ENCODE results near the gene CCDC102A.

The CCDC102A gene

GRCh38 chr16:57517397-57518367, 18.7 kb downstream of the CCDC102A start:
- DNase-seq = no peak

- DNase-seq = no peak
Measured at GRCh38 chr16:57516773-57517172, 19.6 kb downstream of the CCDC102A start.

- DNase-seq = no peak
Measured at GRCh38 chr16:57516176-57516725, 20.1 kb downstream of the CCDC102A start.

GRCh38 chr16:57514791-57515600, 21.4 kb downstream of the CCDC102A start:
- no peak for DNase-seq

DNA sequence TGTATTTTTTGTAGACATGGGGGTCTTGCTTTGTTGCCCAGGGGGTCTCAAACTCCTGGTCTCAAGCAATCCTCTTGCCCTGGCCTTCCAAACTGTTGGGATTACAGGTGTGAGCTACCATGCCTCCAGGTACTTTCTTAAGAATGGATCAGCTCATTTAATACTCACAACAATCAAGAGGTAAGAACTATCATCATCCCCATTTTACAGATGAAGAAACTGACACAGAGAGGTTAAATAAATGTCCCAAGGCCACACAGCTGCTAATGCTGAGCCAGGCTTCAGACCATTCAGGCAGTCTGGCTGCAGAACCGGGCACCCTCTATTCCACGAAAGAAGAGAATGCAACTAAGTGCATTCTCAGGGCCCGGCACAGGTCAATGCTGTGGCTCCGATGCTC, 22.0 kb downstream of the CCDC102A start:
- DNase-seq = no peak

DNA sequence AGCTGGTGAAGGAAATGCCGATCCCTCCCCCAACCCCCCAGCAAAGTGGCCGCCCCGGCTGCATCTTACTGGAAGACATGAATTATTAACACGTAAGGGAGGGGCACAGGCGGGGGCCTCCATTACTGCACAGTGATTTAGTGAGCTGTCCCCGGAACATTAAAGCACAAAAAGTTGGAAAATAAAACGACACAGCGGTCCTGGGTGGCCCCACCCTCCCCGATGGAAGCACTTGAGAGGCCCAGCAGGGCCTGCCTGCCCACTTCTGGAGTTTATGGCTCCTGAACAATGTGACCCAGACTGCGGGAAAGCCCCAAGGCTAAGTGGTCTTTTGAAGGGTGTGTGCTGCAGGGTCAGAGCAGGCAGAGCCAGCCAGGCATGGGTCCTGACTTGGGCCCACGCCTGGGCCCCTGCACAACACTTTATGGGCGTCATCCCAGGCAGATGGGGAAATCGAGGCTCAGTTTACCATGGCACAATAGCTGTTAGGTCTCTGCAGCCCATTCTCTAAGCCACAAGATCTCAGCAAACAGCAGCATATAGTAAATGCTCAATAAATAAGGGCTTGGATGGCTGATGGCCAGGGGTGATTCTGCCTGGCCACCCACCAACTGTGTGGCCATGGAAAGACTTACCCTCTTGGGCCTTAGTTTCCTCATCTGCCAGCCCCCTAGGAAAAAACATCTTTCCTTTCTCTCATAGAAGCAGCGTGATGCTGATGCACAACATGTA, 22.8 kb downstream of the CCDC102A start:
- DNase-seq = peak; percentile 39

- DNase-seq = no peak
Measured at GRCh38 chr16:57512296-57513001, 23.9 kb downstream of the CCDC102A start.

DNA sequence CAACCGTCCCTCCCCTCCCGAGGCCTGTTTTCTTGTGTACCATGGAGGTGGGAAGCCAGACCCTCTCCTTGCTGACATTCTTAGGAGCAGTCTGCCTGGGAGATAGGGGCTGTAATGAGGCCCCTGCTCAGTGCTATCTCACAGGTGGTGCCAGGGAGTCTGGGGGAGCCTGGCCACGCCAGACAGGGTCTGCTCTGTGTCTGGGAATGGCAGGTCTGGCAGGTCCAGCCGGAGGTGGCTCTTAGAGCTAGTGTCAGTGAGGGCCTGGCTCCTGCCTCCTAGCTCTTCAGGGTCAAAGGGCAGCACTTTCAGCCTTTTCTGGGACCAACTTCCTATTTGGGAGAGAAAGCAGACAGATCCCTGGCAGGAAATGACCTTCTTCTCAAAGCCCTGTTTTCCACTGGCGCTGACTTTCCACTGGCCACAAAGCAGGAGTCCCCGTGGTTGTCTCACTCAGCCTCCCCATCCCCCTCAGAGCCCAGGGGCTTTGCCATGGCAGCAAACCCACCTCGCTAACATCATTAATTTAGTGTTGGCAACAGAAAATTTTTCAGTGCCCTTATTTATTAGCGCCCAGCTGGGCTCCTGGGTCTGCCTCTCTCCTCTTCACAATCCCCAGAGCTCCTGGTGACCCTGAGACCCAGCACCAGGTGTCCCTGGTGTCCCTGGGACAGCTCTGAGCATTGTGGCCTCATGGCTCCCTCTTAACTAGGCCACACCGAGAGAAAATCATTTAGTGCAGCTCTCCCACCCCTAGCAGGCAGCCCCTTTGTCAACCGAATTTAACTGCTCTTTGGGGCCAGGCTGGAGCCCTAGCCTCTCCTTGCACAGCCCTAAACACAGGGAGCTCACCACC, 26.1 kb downstream of the CCDC102A start:
- DNase-seq = no peak

- DNase-seq = no peak
Measured at GRCh38 chr16:57509231-57509923, 27.0 kb downstream of the CCDC102A start.

- DNase-seq = no peak
Measured at GRCh38 chr16:57508035-57508425, 28.3 kb downstream of the CCDC102A start.

DNA sequence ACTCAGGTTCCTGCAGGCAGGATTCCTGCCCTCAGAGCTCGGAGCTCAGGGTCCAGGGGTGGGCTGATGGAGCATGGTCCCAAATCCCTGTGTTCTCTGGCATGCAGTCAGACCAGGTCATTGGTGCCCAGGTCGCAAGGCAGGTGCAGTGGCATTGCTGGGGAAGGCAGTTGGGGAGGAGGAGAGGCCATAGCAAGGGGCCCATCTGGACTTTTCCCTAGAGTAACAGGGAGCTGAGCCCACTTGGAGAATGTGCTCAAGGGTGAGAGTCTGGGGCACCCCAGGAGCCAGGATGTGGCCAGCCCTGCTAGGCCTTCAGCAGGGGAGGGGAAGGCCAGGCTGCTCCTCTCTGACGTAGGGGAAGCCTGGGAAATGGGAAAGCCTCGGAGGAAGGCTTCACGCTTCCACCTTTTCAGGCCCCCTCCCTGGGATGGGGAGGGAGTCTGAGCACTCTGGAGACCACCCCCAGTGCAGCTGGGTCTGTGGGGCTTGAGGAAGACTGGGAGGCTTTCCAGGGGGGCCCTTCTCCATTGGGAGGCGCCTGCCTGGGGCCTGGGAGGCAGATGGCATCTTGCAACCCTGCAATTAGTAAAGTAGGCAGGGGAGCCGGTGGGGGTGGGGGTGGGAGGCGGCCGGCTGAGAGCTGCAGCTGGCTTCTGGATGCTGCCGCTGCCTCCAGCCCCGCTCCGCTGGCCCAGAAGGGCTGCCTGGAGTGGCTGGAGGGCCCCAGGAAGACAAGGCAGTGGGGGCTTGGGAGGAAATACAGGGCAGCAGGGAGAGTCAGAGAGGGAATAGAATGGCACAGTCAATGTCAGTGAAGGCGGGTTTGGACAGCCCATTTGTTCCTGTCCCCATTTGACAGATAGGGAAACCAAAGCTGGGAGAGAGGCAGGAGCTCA, 29.0 kb downstream of the CCDC102A start:
- peak; percentile 26 for DNase-seq

GRCh38 chr16:57505169-57505568, 31.2 kb downstream of the CCDC102A start:
- DNase-seq = no peak

GRCh38 chr16:57504491-57504890, 31.9 kb downstream of the CCDC102A start:
- no peak for DNase-seq

DNA sequence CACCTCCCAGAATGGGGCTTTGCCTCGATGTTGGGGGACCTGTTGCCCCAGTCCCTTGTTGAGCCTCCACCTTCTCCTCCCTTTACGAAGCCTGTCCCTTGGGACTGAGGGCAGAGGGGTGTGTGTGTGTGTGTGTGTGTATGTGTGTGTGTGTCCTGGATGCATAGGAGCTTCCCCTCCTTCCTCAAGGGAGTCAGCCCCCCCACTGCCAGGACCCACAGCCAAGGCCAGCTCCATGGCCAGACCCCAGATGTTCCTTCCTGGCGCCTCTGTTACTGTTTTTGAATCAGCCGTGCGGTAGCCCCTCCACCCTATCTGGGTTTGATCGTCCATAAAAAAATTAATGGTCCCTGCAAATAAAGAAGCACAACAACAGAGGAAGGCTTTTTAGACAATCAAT, 32.4 kb downstream of the CCDC102A start:
- no peak for DNase-seq

GRCh38 chr16:57503366-57503765, 33.0 kb downstream of the CCDC102A start:
- DNase-seq = peak; percentile 96

DNA sequence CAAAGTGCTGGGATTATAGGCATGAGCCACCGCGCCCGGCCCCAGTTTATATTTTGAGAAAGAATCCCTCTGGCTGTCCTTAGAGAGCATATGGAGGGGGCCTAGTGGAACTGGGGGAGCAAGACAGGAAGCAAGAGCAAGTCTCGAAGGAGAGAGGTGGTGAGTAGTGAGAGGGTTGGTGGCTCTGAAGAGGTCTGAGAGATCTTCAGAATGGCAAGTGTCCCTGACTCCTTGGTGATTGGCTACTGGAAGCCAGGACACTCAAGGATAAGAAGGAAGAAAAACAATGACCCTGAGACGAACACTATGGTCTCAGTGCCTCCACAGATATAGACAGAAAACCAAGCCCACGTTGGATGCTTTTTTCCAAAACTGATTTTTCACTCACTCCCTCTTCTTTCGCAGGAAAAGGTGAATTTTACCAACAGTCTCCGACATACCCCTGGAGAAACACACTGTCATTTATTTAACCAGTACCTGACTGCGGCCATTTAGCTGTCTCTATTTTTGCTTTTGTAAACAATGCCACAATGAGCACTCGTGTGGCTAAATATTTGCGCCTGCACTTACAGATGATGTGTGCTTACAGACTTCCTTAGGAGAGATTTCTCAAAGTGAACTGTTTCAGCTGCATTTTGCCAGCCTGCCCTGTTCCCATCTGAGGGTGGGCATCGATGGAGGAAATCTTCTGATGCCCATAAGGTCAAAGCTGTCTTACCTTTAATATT, 34.2 kb downstream of the CCDC102A start:
- DNase-seq = peak; percentile 86

DNA sequence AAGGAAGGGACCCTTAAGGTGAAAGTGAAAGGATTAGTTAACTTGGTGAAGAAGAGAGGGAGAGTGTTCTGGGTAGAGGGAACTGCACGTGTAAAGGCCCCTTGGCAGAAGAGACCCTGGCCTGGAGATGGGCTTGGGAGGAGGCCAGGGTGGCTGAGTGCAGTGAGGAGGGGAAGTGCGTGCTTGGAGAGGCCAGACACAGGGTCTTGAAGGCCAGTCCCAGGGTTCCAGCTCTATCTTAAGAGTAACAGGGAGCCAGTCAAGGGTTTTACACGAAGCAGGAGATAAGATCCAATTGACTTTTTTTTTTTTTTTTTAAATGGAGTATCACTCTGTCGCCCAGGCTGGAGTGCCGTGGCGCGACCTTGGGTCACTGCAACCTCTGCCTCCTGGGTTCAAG, 34.9 kb downstream of the CCDC102A start:
- DNase-seq = no peak

DNA sequence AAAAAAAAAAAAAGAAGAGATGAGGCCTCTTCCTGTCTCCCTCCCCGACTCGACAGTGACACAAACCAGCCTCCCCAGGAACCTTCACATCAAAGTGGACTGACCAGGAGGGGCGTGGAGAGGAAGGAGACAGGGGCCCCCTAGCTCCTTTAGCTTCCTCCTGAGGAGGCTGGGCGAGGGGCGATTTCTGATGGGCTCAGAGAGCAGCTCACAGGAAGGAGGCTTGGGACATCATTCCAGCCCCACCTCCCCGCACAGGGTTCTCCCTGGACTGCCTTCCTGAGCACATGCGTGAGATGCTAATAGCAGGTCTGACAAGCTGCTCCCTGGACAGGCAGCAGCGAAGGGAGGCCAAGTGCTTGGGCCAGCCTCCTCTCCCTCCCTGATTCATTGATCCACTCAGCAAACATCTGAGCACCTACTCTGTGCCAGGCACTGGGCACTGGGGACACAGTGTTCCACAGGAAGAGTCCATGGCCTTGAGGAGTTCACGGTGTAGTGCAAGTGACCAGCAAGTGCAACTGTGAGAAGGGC, 35.7 kb downstream of the CCDC102A start:
- DNase-seq = peak; percentile 38
